Muscle of leg (tissue), 16 donors: Measurements from ENCODE around the gene UCP3. TPM values are rescaled to one million over a fixed set of nuclear protein-coding genes. Genes with fewer than 3 reads are reported as not detected.
A peak's percentile ranks its signal among the peaks of the same experiment; 100 is the strongest.

Experiments used
- DNase-seq: peaks from one replicate; pipeline ENCODE4 v3.0.0; 2013
- H3K27ac ChIP-seq: one replicate; pipeline ENCODE4 v1.5.1; 2013; ENCODE audit warnings: mild to moderate bottlenecking, low read length, control low read depth
- H3K27me3 ChIP-seq: one replicate; pipeline ENCODE4 v1.6.1; 2013; ENCODE audit warnings: low read length; ENCODE audit not compliant: control insufficient read depth, insufficient read depth
- H3K36me3 ChIP-seq: one replicate; pipeline ENCODE4 v1.6.1; 2013; ENCODE audit warnings: low read length; ENCODE audit not compliant: control insufficient read depth, insufficient read depth
- H3K4me1 ChIP-seq: one replicate; pipeline ENCODE4 v1.6.1; 2013; ENCODE audit warnings: low read length; ENCODE audit not compliant: control insufficient read depth, insufficient read depth
- H3K4me3 ChIP-seq: one replicate; pipeline ENCODE4 v1.5.1; 2013; ENCODE audit warnings: low read length, control low read depth
- H3K9me3 ChIP-seq: replicated peaks from 2 replicates; pipeline ENCODE4 v1.6.1; 2013; ENCODE audit warnings: low read depth, low read length; ENCODE audit not compliant: control insufficient read depth
- WGBS: methylation state at CpG from one replicate; pipeline ENCODE4 v1.1.5; 2013; ENCODE audit warnings: missing lambda C conversion rate; ENCODE audit not compliant: insufficient coverage; 5-methylcytosine and 5-hydroxymethylcytosine counted together
- long read RNA-seq, 11 donors: transcript quantifications; one replicate each; lab custom pipeline, GENCODE V29; 2026
- polyA plus RNA-seq, 8 donors: library from polyadenylated mRNA; unstranded; fragments of 120-200 nt; gene quantifications; one replicate each; pipeline versions ENCODE4 v1.2.1 to v1.2.3, GENCODE V29; 2013; ENCODE audit warnings: inconsistent platforms in 1 of 8, low replicate concordance in 1 of 8; ENCODE audit not compliant: insufficient read length in 8 of 8, insufficient read depth in 1 of 8
- total RNA-seq: library from RNA; stranded (reverse); fragments of 120-200 nt; gene quantifications from one replicate; pipeline ENCODE4 v1.2.4, GENCODE V29; 2013

UCP3 gene, protein sequence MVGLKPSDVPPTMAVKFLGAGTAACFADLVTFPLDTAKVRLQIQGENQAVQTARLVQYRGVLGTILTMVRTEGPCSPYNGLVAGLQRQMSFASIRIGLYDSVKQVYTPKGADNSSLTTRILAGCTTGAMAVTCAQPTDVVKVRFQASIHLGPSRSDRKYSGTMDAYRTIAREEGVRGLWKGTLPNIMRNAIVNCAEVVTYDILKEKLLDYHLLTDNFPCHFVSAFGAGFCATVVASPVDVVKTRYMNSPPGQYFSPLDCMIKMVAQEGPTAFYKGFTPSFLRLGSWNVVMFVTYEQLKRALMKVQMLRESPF
- total RNA-seq: 2.0 TPM
- 1 to 10 TPM; 1.2 to 7.7 (median 3.4) TPM for polyA plus RNA-seq
- long read RNA-seq, donor 1: 0 reads
- long read RNA-seq, donor 2: 0 reads
- long read RNA-seq, donor 3: 0 reads
- long read RNA-seq, donor 4: 0 reads
- long read RNA-seq, donor 5: 0 reads
- long read RNA-seq, donor 6: 0 reads
- long read RNA-seq, donor 7: 0 reads
- long read RNA-seq, donor 8: 0 reads
- long read RNA-seq, donor 9: 0 reads
- long read RNA-seq, donor 10, partial matches to known transcripts: 0 of 1 reads
- long read RNA-seq, donor 10, other reads (novel, unspliced or antisense): 0 of 1 reads
- long read RNA-seq, donor 11: 0 reads

DNA sequence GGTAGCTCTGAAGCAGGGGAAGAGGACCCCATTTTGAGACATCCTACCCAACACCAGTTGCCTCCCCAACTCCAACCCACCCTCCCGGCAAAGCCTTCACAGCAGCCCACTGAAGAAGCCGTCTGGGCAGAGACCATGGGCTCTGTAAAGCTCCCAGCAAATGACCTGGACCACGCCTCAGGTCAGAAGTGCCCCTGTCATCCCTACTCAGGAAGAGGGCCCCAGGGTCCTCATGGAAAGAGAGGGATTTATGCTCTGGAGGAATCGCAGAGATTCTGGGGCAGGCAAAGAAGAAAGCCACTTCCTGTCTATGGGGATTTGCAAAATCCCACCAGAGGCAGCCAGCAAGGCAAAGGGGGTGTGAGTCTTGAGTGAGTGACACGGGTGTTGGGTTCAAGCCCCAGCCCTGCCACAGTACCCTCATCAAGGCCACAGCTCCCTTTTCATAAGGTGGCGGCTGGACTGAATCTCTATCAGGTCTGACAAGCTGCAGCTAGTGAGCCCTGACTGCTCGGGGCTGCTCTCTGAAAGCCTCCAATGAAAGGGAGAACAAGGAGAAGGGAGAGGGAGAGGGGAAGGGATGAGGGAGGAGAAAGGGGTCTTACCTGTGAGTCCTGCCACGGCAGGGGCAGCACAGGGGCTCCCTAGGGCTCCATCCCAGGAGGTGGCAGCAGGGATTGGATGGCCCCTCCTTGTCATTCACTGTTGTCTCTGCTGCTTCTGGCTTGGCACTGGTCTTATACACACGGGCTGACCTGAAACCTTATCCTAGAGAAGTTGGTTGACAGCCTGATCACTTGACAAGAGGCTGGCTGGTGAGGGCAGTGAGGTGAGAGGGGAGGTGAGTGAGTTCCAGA, at the start of gene UCP3:
Gene UCP3, minus strand, starts transcription at position 713 of the 857 bp plus-strand sequence. CDS start 2,043 bp downstream, outside the sequence.
- Histone ChIP-seq H3K4me3 (no peak within 1 kb of the TSS), H3K4me1 (peaks cover 16% of the 10 kb centered on the region), H3K9me3 (no peaks in the 10 kb centered on the region), H3K36me3 (peaks cover 39% of the 10 kb centered on the region), H3K27me3 (no peaks in the 10 kb centered on the region), H3K27ac (peak within 1 kb of the TSS; percentile 20)
- DNase-seq: peak; percentile 35
- 55% methylated on average over 3 of the region's 9 CpGs for whole genome bisulfite sequencing

- no peaks in the 10 kb centered on the region for H3K27me3 ChIP-seq
- H3K4me1 ChIP-seq: peaks cover 3% of the 10 kb centered on the region
- WGBS: 69% methylated on average over 3 of the region's 8 CpGs
- no peaks in the 10 kb centered on the region for H3K9me3 ChIP-seq
- no peak overlapping the region for H3K27ac ChIP-seq
- H3K36me3 ChIP-seq: peaks cover 15% of the 10 kb centered on the region
- DNase-seq: peak; percentile 52
- no peak overlapping the region for H3K4me3 ChIP-seq
Observed at GRCh38 chr11:74057249-74058151, 48.6 kb upstream of the UCP3 start.

GRCh38 chr11:74055938-74056337, 47.1 kb upstream of the UCP3 start:
- H3K9me3 ChIP-seq: no peaks in the 10 kb centered on the region
- peaks cover 16% of the 10 kb centered on the region for H3K36me3 ChIP-seq
- peak; percentile 12 for DNase-seq
- no peak overlapping the region for H3K27ac ChIP-seq
- no peak overlapping the region for H3K4me3 ChIP-seq
- no peaks in the 10 kb centered on the region for H3K27me3 ChIP-seq
- peaks cover 3% of the 10 kb centered on the region for H3K4me1 ChIP-seq

GRCh38 chr11:74050465-74050864, 41.6 kb upstream of the UCP3 start:
- WGBS: 100% methylated on average over 1 of the region's 3 CpGs
- H3K4me1 ChIP-seq: no peaks in the 10 kb centered on the region
- no peak overlapping the region for H3K4me3 ChIP-seq
- H3K36me3 ChIP-seq: peaks cover 20% of the 10 kb centered on the region
- no peaks in the 10 kb centered on the region for H3K9me3 ChIP-seq
- H3K27ac ChIP-seq: no peak overlapping the region
- no peaks in the 10 kb centered on the region for H3K27me3 ChIP-seq
- no peak for DNase-seq

DNA sequence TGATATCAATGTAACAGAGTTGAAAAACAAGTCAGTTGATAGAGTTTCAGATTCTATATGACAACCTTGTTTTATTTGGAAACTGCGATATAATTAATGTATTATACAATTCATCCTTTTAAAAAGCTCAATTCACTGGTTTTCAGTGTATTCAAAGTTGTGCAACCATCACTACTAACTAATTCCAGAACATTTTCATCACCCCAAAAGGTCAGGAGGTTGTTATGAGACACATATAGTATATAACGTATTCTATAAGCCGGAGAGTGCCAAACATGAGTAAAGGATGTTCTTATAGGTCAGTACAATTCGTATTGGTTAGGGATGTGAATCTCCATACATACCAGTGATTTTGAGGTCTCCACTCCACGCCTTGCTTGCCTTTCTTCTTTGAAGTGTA, 40.1 kb upstream of the UCP3 start:
- Histone ChIP-seq H3K9me3 (no peaks in the 10 kb centered on the region), H3K27ac (no peak overlapping the region), H3K27me3 (no peaks in the 10 kb centered on the region), H3K4me1 (no peaks in the 10 kb centered on the region), H3K36me3 (peaks cover 20% of the 10 kb centered on the region), H3K4me3 (no peak overlapping the region)
- no peak for DNase-seq
- WGBS: no CpG with 5 or more reads among the region's 5 CpGs

- Histone ChIP-seq H3K9me3 (no peaks in the 10 kb centered on the region), H3K4me1 (no peaks in the 10 kb centered on the region), H3K27me3 (no peaks in the 10 kb centered on the region), H3K36me3 (peaks cover 22% of the 10 kb centered on the region), H3K27ac (no peak overlapping the region), H3K4me3 (no peak overlapping the region)
- no CpG with 5 or more reads among the region's 2 CpGs for WGBS
- no peak for DNase-seq
Observed at GRCh38 chr11:74044538-74044937, 35.7 kb upstream of the UCP3 start.

GRCh38 chr11:74043450-74043849, 34.6 kb upstream of the UCP3 start:
- Histone ChIP-seq H3K27me3 (no peaks in the 10 kb centered on the region), H3K4me1 (no peaks in the 10 kb centered on the region), H3K9me3 (no peaks in the 10 kb centered on the region), H3K27ac (no peak overlapping the region), H3K4me3 (no peak overlapping the region), H3K36me3 (peaks cover 25% of the 10 kb centered on the region)
- DNase-seq: no peak
- no CpG with 5 or more reads among the region's 1 CpG for WGBS

DNA sequence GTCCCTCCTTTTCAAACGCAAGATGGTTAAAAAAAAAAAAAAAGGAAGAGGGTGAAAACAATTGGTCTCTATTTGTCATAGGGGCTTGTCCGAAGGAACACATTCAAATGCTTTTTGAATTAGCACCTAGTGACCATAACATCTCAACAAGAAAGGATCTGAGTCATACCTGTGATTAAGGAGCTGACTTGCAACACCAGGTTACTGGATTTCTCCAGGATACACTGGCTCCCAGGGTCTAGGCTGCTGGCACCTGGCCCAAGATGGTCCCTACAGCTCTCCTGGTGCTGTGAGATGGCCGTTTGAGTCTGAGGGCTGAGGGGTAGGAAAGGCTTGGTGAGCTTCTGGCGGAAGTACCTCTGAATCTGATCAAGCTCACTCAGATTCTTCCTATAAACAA, 28.4 kb upstream of the UCP3 start:
- no peaks in the 10 kb centered on the region for H3K27me3 ChIP-seq
- no peaks in the 10 kb centered on the region for H3K9me3 ChIP-seq
- peaks cover 68% of the 10 kb centered on the region for H3K36me3 ChIP-seq
- no peak overlapping the region for H3K4me3 ChIP-seq
- H3K27ac ChIP-seq: no peak overlapping the region
- no peaks in the 10 kb centered on the region for H3K4me1 ChIP-seq
- DNase-seq: no peak
- WGBS: no CpG with 5 or more reads among the region's 4 CpGs

DNA sequence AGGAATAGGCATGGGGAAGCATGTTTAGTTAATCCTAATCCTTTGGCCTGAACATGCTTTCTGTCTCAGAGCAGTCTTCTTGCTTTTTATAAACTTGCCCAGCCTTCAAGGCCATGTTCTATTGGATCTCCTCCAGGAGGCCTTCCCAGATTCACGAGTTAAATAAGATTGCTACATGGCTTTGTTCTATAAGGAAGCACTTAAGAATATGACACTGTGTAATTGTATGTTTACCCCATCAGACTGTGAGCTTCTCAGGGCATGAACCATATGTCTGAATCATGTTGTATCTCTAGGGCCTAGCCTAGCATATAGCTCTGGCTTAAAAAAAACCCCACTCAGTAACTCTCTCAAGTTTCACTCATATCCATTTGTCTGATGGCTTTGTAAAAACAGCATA, 26.4 kb upstream of the UCP3 start:
- Histone ChIP-seq H3K27me3 (no peaks in the 10 kb centered on the region), H3K9me3 (no peaks in the 10 kb centered on the region), H3K4me3 (no peak overlapping the region), H3K4me1 (no peaks in the 10 kb centered on the region), H3K27ac (no peak overlapping the region), H3K36me3 (peaks cover 72% of the 10 kb centered on the region)
- DNase-seq: no peak
- WGBS: no CpG with 5 or more reads among the region's 1 CpG
